ENCODE data around the gene ELP4. TPM values are rescaled to one million over a fixed set of nuclear protein-coding genes. Genes with fewer than 3 reads are reported as not detected.

Gene ELP4
- total RNA-seq, 1 donor from 2014 or later: 12.6 TPM

DNA sequence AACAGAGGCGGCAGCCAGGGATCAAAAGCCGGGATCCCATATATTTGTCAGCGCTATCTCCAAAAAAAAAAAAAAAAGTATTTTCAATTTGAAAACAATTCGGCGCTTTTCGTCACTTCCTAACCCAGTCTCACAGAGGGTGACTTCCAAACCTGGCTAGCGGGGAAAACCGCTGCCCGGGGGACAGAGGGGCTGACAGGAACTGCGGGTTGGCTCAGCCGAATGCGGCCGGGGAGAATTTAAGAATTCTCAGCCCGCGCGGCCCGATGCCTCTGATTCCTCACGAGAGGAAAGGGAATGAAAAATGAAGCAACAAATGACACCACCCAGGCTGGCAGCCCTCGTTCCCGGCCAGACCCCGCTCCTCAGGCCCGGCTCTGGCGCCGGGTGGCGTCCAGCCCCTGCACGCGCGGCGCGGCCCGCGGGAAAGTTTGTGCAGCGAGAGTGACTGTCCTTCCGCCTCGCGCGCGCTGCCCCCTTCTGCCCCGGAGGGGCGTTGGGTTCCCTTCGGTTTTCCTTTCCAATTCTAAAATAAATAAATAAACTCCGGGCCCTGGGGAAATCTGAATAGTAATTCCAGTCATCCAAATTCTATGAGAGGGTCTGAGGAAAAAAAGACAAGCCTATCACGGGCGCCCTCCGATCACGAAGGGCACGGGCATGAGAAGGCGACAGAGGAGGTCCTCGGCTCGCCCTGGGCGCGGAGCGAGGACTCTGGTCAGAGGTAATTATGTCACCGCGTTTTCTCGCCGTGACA is 306.3 kb downstream of the ELP4 start:
- intact Hi-C loops (cut with DNase I): loop anchor here (10.0 kb wide), 1 partner anchor 171 kb away; no protein-coding TSS in a partner anchor
- DNase-seq (ENCODE audit: low spot score): no peak

GRCh38 chr11:31816468-31817053 is 307.0 kb downstream of the ELP4 start:
- no peak for DNase-seq (ENCODE audit: low spot score)
- intact Hi-C loops (cut with DNase I): loop anchor here (10.0 kb wide), 1 partner anchor 172 kb away; no protein-coding TSS in a partner anchor

DNA sequence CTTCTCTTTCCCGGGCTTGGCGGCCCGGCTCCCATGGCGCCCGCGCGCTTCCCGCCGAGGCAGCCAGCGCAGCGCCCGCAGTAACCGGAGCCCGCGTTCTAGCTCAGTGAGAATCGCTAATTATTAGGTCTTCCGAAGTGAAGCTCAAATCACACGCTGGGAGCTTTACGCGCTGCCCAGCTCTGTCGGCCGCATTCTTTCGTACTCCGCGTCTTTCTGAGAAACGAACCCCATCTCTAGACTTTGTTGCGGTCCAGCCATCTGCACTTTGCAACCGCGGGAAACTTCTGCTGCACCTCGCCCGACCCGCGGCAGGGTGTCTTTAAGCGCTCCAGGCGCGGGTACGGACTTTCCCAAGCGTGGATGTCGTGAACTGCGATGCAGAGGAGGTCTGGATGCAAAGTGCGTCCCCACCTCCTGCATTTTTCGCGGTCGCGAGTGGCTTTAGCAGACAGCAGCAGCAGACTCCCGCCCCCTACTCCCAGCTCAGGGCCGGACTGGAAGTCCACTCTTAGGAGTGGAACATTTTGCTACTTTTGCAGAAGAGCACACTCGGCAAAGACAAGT is 307.6 kb downstream of the ELP4 start:
- intact Hi-C loops (cut with DNase I): loop anchor here (10.0 kb wide), 1 partner anchor 172 kb away; no protein-coding TSS in a partner anchor
- DNase-seq (ENCODE audit: low spot score): no peak

- no peak for DNase-seq (ENCODE audit: low spot score)
- intact Hi-C loops (cut with DNase I): loop anchor here (10.0 kb wide), 1 partner anchor 173 kb away; no protein-coding TSS in a partner anchor
Measured at GRCh38 chr11:31817621-31818424, 308.3 kb downstream of the ELP4 start.

DNA sequence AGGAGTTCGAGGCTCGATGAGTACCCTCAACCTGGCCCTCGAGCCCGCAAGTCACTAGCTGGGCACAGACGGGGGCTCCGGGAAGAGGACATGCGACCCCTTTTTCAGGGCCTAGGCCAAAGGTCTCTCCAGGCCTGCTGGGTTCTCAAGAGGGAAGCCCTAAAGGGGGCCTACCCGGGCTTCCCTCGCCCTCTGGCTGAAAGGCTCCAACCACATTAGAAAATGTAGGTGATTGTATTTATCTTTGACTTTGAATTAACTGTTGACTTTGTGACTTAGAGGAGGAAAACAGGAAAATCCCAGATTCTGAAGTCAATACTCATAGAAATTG is 308.8 kb downstream of the ELP4 start:
- intact Hi-C loops (cut with DNase I): loop anchor here (10.0 kb wide), 1 partner anchor 174 kb away; no protein-coding TSS in a partner anchor
- DNase-seq (ENCODE audit: low spot score): no peak

DNA sequence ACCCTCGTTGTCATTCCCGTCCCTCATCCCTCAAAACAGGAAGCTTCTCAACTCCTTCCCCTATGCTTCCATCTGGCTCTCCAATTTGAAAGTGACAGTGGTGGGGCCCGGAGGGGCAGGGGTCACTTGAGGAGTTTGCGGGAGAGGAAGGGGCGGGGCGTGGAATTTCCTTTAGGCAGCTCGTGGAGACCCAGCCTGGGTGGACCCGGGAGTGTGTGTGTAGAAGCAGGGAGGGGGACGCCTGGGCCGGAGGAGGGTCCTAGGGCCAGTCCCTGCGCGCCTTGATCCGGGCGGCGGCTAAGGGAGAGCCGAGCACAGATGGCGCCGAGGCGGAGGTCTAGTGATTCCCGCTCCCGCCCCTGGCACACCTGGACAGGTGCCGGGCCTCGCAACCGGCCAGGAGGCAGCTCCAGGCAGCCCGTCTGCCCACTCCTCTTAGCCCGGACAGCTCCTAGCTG is 309.3 kb downstream of the ELP4 start:
- DNase-seq (ENCODE audit: low spot score): no peak
- intact Hi-C loops (cut with DNase I): loop anchor here (10.0 kb wide), 1 partner anchor 174 kb away; no protein-coding TSS in a partner anchor

GRCh38 chr11:31819621-31820437 is 310.3 kb downstream of the ELP4 start:
- DNase-seq (ENCODE audit: low spot score): no peak
- intact Hi-C loops (cut with DNase I): loop anchor here (10.0 kb wide), 1 partner anchor 175 kb away; no protein-coding TSS in a partner anchor

- no peak for DNase-seq (ENCODE audit: low spot score)
- intact Hi-C loops (cut with DNase I): no loop called here
Measured at GRCh38 chr11:31820438-31820818, 310.9 kb downstream of the ELP4 start.

- intact Hi-C loops (cut with DNase I): no loop called here
- DNase-seq (ENCODE audit: low spot score): no peak
Measured at GRCh38 chr11:31821235-31821764, 311.7 kb downstream of the ELP4 start.

DNA sequence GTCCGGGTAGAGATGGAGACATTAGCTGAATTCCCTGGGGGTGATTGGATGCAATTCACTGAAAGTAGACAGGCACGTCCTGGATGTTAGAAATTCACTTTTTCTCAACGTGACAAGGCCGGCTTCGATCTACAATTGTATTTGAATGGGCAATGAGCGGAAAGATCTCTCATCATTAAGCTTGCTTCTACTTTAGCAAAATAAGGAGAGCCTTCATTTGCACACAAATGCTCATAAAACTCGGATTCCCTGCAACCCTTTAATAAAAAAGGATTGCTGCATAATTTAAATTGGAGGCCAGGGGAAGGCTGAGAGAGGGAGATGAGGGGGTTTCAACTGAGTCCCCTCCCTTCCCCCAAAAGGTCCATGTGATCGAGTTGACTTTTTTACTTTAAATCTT is 312.2 kb downstream of the ELP4 start:
- no peak for DNase-seq (ENCODE audit: low spot score)
- intact Hi-C loops (cut with DNase I): no loop called here

- intact Hi-C loops (cut with DNase I): no loop called here
- no peak for DNase-seq (ENCODE audit: low spot score)
Measured at GRCh38 chr11:31822175-31822926, 312.8 kb downstream of the ELP4 start.

GRCh38 chr11:31822927-31823643 is 313.5 kb downstream of the ELP4 start:
- no peak for DNase-seq (ENCODE audit: low spot score)
- intact Hi-C loops (cut with DNase I): no loop called here

DNA sequence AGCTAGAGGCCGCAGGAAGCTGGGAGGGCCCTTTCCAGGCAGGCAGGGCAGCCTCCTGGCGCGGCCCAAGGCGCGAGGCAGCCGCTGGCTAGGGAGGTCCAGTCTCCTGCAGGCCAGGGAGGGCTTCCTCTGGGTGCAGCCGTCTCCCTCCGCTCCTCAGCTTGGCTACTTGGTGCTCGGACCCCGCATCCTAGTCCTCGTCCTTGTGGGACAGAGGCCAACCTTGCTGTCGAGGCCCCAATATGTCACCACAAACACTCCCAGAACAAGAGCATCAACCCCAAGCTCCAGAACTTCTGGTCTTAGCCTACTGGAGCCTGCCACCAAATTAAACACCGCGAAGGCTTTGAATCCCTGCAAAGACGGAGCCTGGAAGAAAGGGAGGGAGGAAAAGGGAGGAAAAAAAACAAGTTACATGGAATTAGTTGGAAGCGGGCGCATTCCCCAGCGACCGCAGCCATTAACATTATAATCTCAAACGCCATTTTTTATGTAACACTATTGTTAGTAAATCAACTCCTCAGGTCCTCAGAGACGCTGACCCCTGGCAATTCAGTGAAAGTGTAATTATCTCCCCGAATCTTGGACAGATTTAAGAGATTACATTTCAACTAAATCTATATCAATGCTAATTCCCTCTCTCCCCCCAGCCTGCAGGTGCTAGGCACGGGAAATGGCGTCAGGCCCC is 314.2 kb downstream of the ELP4 start:
- no peak for DNase-seq (ENCODE audit: low spot score)
- intact Hi-C loops (cut with DNase I): no loop called here

DNA sequence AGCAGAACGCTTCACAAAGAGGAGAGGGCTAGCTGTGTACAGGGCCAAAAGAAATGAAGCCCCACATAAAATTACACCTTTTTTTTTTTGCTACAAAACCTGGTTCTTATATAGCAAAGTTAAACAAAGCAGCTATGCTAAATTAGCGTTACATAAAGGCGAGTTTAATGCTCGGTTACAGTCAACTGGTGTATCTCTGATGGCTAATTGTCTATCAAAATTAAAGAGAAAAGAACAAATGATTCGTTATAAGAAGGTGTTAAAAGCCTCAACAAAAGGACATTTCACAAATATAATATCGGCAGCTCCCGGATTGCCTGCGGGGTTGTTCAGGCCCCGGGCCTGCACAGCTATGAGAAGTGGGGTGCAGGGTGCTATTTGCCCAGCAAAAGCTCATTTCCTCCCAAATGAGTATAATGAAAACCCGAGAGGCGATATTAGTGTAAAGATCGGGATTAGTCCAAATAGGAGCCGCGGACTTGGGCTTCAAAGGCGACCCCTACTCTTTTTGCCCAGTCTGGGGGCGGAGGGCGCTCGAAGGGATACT is 314.8 kb downstream of the ELP4 start:
- intact Hi-C loops (cut with DNase I): no loop called here
- no peak for DNase-seq (ENCODE audit: low spot score)

DNA sequence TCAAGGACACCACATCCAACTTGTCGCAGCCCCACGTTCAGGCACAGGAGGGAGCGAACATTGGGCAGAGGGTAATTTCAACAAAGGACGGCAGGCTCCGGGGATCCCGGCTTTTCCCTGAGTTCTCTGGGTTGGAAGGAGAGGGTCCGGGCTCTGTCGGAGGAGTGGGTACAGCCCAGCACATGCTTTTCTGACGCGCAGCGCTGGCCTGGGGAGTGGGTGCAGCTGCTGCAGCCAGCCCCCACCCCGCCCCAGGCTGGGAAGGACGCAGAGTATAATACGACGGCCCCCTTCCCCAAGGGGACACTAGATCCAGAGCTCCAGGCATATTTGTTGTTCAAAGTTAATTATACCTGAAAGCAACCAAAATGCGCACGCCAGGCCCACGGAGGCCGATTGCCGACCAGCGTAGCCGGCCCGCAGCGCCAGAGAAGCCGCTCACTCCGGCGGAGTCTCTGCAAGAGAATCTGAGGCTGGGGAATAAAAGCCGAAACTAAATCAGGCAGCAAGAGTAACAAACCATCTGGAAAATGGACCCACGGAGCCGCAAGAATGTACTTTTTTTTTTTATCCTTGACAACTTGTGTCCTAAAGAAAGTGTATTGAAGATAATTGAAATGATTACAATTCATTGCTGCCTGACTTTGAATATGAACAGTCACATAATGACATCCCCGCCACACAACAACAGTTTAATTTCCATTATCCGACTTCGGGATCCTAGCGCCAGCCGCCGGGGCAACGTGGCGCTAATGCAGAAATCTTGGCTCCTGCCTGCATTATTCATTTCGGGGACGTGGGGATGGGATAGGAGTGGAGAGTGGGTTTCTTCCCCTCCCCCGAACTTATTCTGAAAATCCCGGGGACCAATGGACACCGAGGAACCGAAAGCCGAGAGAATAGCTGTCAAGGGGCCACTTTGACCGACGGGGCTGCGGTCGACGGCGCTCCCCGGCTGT is 315.6 kb downstream of the ELP4 start:
- intact Hi-C loops (cut with DNase I): no loop called here
- DNase-seq (ENCODE audit: low spot score): no peak

Measured in cardiac septum (tissue), 1 donor.